Raji (cell line): ENCODE measurements around the gene CEACAM7.

Experiments
- POLR2A ChIP-seq: IDR thresholded peaks from 2 replicates; pipeline ENCODE4 v1.6.1; 2011; ENCODE audit warnings: low read depth, low read length, control low read depth; ENCODE audit not compliant: insufficient read depth

Gene CEACAM7

GRCh38 chr19:41637484-41637883 is 50.6 kb downstream of the CEACAM7 start:
- no peak for TF ChIP-seq POLR2A

GRCh38 chr19:41627966-41628675 is 59.9 kb downstream of the CEACAM7 start:
- no peak for TF ChIP-seq POLR2A

- TF ChIP-seq POLR2A, result no peak
Measured at GRCh38 chr19:41626877-41627276, 61.2 kb downstream of the CEACAM7 start, which contains the start of gene CEACAM4. Gene CEACAM4, minus strand, starts transcription at chr19:41627074. Its CDS starts 111 bp downstream, at chr19:41626963.

- TF ChIP-seq POLR2A, result no peak
Measured at GRCh38 chr19:41626278-41626677, 61.8 kb downstream of the CEACAM7 start.

- TF ChIP-seq POLR2A, result no peak
Measured at GRCh38 chr19:41624937-41625336, 63.1 kb downstream of the CEACAM7 start.

- TF ChIP-seq POLR2A, result no peak
Measured at GRCh38 chr19:41624515-41624914, 63.6 kb downstream of the CEACAM7 start.

- no peak for TF ChIP-seq POLR2A
Measured at GRCh38 chr19:41623360-41623759, 64.7 kb downstream of the CEACAM7 start.
